Neural cell (in vitro differentiated cells): ENCODE measurements around the gene E4F1. TPM values are rescaled to one million over a fixed set of nuclear protein-coding genes. Genes with fewer than 3 reads are reported as not detected.

Experiments
- H2AFZ ChIP-seq: fragments of 200-600, 300-800 bp; sonication (generic), shearing (Covaris generic); 2 replicates; pipeline ENCODE4 v1.6.0; 2014; ENCODE audit warnings: low read depth, mild to moderate bottlenecking, antibody characterized with exemption, low read length, moderate library complexity
- H3F3A ChIP-seq: fragments of 200-600 bp; shearing (Covaris generic); 2 replicates; pipeline ENCODE4 v1.6.1; 2016; ENCODE audit warnings: mild to moderate bottlenecking, moderate library complexity, mixed read lengths, antibody characterized with exemption, low read length; ENCODE audit not compliant: insufficient read depth, poor library complexity, severe bottlenecking
- H3K27ac ChIP-seq: fragments of 200-600, 300-800 bp; sonication (generic), shearing (Covaris generic); 2 replicates; pipeline ENCODE4 v1.5.1; 2014; ENCODE audit warnings: mild to moderate bottlenecking, low read length, moderate library complexity
- H3K27me3 ChIP-seq: fragments of 300-800, 200-600 bp; sonication (generic), shearing (Covaris generic); 2 replicates; pipeline ENCODE4 v1.6.0; 2014; ENCODE audit warnings: mild to moderate bottlenecking, low read depth, low read length, moderate library complexity; ENCODE audit not compliant: insufficient read depth
- H3K36me3 ChIP-seq: fragments of 300-800, 200-600 bp; sonication (generic), shearing (Covaris generic); 2 replicates; pipeline ENCODE4 v1.5.1; 2014; ENCODE audit warnings: mild to moderate bottlenecking, antibody characterized with exemption, low read length, moderate library complexity; ENCODE audit not compliant: insufficient read depth
- H3K4me2 ChIP-seq: fragments of 300-800, 200-600 bp; sonication (generic), shearing (Covaris generic); 2 replicates; pipeline ENCODE4 v1.6.0; 2014; ENCODE audit warnings: mild to moderate bottlenecking, low read length
- H3K4me3 ChIP-seq: fragments of 300-800, 200-600 bp; sonication (generic), shearing (Covaris generic); 2 replicates; pipeline ENCODE4 v1.5.1; 2014; ENCODE audit warnings: mild to moderate bottlenecking, low read length, moderate library complexity
- H3K79me2 ChIP-seq: fragments of 200-600 bp; shearing (Covaris generic); replicated peaks from 2 replicates; pipeline ENCODE4 v1.6.0; 2014; ENCODE audit warnings: mild to moderate bottlenecking, low read length, moderate library complexity; ENCODE audit not compliant: insufficient read depth
- H3K9ac ChIP-seq: fragments of 300-800, 200-600 bp; sonication (generic), shearing (Covaris generic); 2 replicates; pipeline ENCODE4 v1.6.1; 2016; ENCODE audit warnings: mild to moderate bottlenecking, low read length, mixed read lengths
- H3K9me2 ChIP-seq: fragments of 200-600 bp; shearing (Covaris generic); 2 replicates; pipeline ENCODE4 v1.6.1; 2016; ENCODE audit warnings: mild to moderate bottlenecking, low read length, mixed read lengths; ENCODE audit not compliant: insufficient read depth
- H3K9me3 ChIP-seq: fragments of 200-600, 300-800 bp; sonication (generic), shearing (Covaris generic); 2 replicates; pipeline ENCODE4 v1.6.1; 2016; ENCODE audit warnings: mild to moderate bottlenecking, mixed run types, low read length, moderate library complexity, mixed read lengths
- H4K20me1 ChIP-seq: fragments of 200-600 bp; shearing (Covaris generic); 2 replicates; pipeline ENCODE4 v1.6.1; 2016; ENCODE audit warnings: mild to moderate bottlenecking, mixed run types; ENCODE audit not compliant: insufficient read depth
- CTCF ChIP-seq: fragments of 450-650 bp; IDR thresholded peaks from 2 replicates; pipeline ENCODE4 v1.5.1; 2014; ENCODE audit warnings: antibody characterized with exemption, mild to moderate bottlenecking, moderate library complexity; ENCODE audit not compliant: poor library complexity, severe bottlenecking
- EP300 ChIP-seq: fragments of 450-650 bp; conservative IDR thresholded peaks from 2 replicates; pipeline ENCODE4 v1.6.1; 2014; ENCODE audit warnings: antibody characterized with exemption, mild to moderate bottlenecking, moderate library complexity; ENCODE audit not compliant: poor library complexity, severe bottlenecking
- EZH2 ChIP-seq: fragments of 200-600, 300-800 bp; shearing (Covaris generic), sonication (generic); IDR thresholded peaks from 2 replicates; pipeline ENCODE4 v1.6.1; 2014; ENCODE audit warnings: antibody characterized with exemption, low read length, borderline replicate concordance, mild to moderate bottlenecking; ENCODE audit not compliant: insufficient read depth, poor library complexity, severe bottlenecking
- MXI1 ChIP-seq: fragments of 450-650 bp; conservative IDR thresholded peaks from 2 replicates; pipeline ENCODE4 v1.6.1; 2014; ENCODE audit warnings: antibody characterized with exemption, mild to moderate bottlenecking; ENCODE audit not compliant: poor library complexity, severe bottlenecking
- POLR2AphosphoS5 ChIP-seq: IDR thresholded peaks from 2 replicates; pipeline ENCODE4 v1.6.1; 2012
- RAD21 ChIP-seq: fragments of 450-650 bp; conservative IDR thresholded peaks from 2 replicates; pipeline ENCODE4 v1.6.1; 2014; ENCODE audit warnings: antibody characterized with exemption, mild to moderate bottlenecking, moderate library complexity
- SMC3 ChIP-seq: fragments of 450-650 bp; conservative IDR thresholded peaks from 2 replicates; pipeline ENCODE4 v1.6.1; 2014; ENCODE audit warnings: antibody characterized with exemption, mild to moderate bottlenecking, moderate library complexity; ENCODE audit not compliant: poor library complexity
- TAF1 ChIP-seq: IDR thresholded peaks from 2 replicates; pipeline ENCODE4 v1.6.1; 2012; ENCODE audit warnings: low read depth
- polyA plus RNA-seq: library from polyadenylated mRNA; depleted of rRNA; stranded (reverse); fragments of >200 nt; gene quantifications from 2 replicates; pipeline ENCODE4 v1.2.3, GENCODE V29; 2014
- TF ChIP-seq, protein P1 (sequence below): IDR thresholded peaks from 2 replicates; pipeline ENCODE4 v1.6.1; 2012; ENCODE audit warnings: borderline replicate concordance

The E4F1 gene
- polyA plus RNA-seq, 1 donor from 2014 or later = 64.9 TPM

DNA sequence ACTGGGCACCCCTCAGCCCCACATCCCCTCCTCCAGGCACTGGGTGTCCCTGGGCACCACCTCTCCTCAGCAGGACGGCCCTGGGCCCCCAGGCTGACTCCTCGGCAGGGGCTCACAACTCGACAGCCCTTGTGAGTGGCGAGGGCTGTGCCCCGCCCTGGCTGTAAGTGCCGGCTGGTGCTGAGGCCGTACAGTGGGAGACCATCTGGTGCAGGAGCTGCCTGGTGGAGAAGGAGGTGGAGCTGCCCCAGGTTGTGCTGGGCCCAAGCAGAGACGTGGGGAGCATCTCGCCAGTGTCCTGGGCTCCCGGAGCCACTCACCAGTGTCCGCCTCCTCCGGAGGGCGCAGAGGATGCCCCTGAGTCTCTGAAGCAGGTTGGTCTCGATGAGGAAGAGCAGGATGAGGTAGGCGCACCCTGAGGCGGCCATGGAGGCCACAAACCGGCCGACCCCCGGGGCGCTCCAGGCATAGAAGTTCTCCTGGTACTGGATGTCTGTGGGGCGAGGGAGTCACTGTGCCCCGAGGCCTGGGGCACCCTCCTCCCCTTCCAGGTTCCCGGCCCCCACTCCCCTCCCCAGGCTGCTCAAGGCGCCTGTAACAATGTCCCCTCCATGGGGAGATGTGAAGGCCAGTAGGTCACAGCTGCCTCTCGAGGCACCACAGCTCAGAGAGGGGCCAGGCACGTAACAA, 59.6 kb downstream of the E4F1 start:
- Histone ChIP-seq H3K27ac (no peak overlapping the region), H3K4me2 (no peak overlapping the region), H3F3A (no peaks in the 10 kb centered on the region), H3K79me2 (no peaks in the 10 kb centered on the region), H3K36me3 (no peaks in the 10 kb centered on the region), H3K9me3 (no peaks in the 10 kb centered on the region), H3K4me3 (no peak overlapping the region), H3K9ac (no peak overlapping the region), H3K9me2 (no peaks in the 10 kb centered on the region), H4K20me1 (no peaks in the 10 kb centered on the region), H2AFZ (no peak overlapping the region), H3K27me3 (no peaks in the 10 kb centered on the region)
- TF ChIP-seq SMC3 (no peak), EP300 (no peak), POLR2AphosphoS5 (no peak), EZH2 (no peak), RAD21 (no peak), CTCF (no peak), TAF1 (no peak), MXI1 (no peak)
- TF ChIP-seq, protein P1, sequence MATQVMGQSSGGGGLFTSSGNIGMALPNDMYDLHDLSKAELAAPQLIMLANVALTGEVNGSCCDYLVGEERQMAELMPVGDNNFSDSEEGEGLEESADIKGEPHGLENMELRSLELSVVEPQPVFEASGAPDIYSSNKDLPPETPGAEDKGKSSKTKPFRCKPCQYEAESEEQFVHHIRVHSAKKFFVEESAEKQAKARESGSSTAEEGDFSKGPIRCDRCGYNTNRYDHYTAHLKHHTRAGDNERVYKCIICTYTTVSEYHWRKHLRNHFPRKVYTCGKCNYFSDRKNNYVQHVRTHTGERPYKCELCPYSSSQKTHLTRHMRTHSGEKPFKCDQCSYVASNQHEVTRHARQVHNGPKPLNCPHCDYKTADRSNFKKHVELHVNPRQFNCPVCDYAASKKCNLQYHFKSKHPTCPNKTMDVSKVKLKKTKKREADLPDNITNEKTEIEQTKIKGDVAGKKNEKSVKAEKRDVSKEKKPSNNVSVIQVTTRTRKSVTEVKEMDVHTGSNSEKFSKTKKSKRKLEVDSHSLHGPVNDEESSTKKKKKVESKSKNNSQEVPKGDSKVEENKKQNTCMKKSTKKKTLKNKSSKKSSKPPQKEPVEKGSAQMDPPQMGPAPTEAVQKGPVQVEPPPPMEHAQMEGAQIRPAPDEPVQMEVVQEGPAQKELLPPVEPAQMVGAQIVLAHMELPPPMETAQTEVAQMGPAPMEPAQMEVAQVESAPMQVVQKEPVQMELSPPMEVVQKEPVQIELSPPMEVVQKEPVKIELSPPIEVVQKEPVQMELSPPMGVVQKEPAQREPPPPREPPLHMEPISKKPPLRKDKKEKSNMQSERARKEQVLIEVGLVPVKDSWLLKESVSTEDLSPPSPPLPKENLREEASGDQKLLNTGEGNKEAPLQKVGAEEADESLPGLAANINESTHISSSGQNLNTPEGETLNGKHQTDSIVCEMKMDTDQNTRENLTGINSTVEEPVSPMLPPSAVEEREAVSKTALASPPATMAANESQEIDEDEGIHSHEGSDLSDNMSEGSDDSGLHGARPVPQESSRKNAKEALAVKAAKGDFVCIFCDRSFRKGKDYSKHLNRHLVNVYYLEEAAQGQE = no peak

DNA sequence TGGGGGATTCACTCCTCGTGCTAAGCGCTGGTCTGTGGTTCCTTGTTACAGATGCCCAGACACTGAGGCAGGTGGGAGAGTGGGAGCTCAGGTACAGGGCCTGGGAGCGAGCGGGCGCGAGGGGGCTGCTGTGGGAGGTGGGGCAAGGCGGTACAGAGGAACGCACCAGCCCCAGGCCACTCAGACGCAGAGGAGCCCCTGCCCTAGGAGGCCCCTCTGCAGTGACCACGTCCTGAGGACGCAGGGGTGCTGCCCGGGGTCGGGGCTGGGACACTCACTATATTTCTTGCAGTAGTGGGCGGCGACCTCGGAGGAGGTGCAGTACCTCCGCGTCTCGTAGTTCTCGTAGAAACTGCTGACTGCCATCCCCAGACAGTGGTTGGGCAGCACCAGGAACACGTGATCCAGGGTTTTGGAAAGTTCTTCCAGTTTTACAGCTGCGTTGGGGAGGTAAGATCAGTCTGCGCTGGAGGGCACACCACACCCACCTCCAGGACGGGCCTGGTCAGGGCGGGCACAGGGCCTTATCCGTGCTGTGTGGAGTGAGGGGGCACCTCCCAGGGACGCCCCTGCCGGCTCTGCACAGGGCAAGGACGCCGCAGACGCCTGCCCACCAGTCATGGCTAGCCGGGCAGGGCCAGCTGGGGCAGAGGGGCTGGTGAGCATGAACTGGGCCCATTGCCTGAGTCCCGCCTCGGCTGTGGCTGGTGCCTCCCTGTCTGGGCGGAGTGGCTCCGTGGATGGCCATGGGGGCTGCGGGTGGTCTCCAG, 60.8 kb downstream of the E4F1 start:
- no peak overlapping the region for H2AFZ ChIP-seq
- H3F3A ChIP-seq = no peaks in the 10 kb centered on the region
- no peak overlapping the region for H3K27ac ChIP-seq
- no peaks in the 10 kb centered on the region for H3K27me3 ChIP-seq
- no peaks in the 10 kb centered on the region for H4K20me1 ChIP-seq
- H3K9ac ChIP-seq = no peak overlapping the region
- no peak overlapping the region for H3K4me2 ChIP-seq
- H3K9me3 ChIP-seq = no peaks in the 10 kb centered on the region
- no peaks in the 10 kb centered on the region for H3K79me2 ChIP-seq
- H3K9me2 ChIP-seq = no peaks in the 10 kb centered on the region
- TF ChIP-seq, protein P1 = no peak
- no peak for TF ChIP-seq EP300
- no peak for TF ChIP-seq RAD21
- no peak for TF ChIP-seq POLR2AphosphoS5
- TF ChIP-seq EZH2 = no peak
- no peak for TF ChIP-seq TAF1
- TF ChIP-seq SMC3 = no peak
- TF ChIP-seq CTCF = no peak
- no peak for TF ChIP-seq MXI1
- no peaks in the 10 kb centered on the region for H3K36me3 ChIP-seq
- H3K4me3 ChIP-seq = no peak overlapping the region
